ENCODE data around the gene SCGB1C1. TPM values are rescaled to one million over a fixed set of nuclear protein-coding genes. Genes with fewer than 3 reads are reported as not detected.
A peak's percentile ranks its signal among the peaks of the same experiment; 100 is the strongest.

SCGB1C1 gene
- total and polyA plus RNA-seq, 9 of the 15 experiments (the other 6 are each of a cell fraction or from before 2014, with no cell fraction given): not detected

GRCh38 chr11:206526-207207 is 13.8 kb downstream of the SCGB1C1 start (continued):
- TF ChIP-seq THRB (CRISPR knock-in tag; conservative IDR thresholded peaks at IDR 0.05): no peak
- no peak for TF ChIP-seq GATAD2B (IDR thresholded peaks at IDR 0.05; ENCODE audit: borderline replicate concordance)
- no peak for TF ChIP-seq CBFB (CRISPR knock-in tag; IDR thresholded peaks at IDR 0.05)
- TF ChIP-seq L3MBTL2 (IDR thresholded peaks at IDR 0.05): no peak
- no peak for TF ChIP-seq TEAD2 (tag; IDR thresholded peaks at IDR 0.05)
- no peak for TF ChIP-seq SIRT6 (IDR thresholded peaks at IDR 0.05; ENCODE audit: low read depth, low read length)
- no peak for TF ChIP-seq ZNF133 (CRISPR knock-in tag; IDR thresholded peaks at IDR 0.05)
- TF ChIP-seq REST (IDR thresholded peaks at IDR 0.05; ENCODE audit: borderline replicate concordance): no peak
- TF ChIP-seq REST (CRISPR knock-in tag; IDR thresholded peaks at IDR 0.05; ENCODE audit: low read depth): peak; percentile 42; the same call in 1 of the 2 replicates
- no peak for TF ChIP-seq HDGF (IDR thresholded peaks at IDR 0.05)
- no peak for TF ChIP-seq ETV6 (IDR thresholded peaks at IDR 0.05; ENCODE audit: borderline replicate concordance in 1 of 2, low read depth in 2 of 2, low read length in 1 of 2)
- no peak for TF ChIP-seq ETV6 (CRISPR knock-in tag; IDR thresholded peaks at IDR 0.05; ENCODE audit: borderline replicate concordance)
- TF ChIP-seq CC2D1A (IDR thresholded peaks at IDR 0.05): no peak
- TF ChIP-seq CEBPG (CRISPR knock-in tag; IDR thresholded peaks at IDR 0.05): no peak; the same call in 1 of the 2 replicates
- no peak for TF ChIP-seq CEBPG (tag; conservative IDR thresholded peaks at IDR 0.05 in 1 of 2, IDR thresholded peaks at IDR 0.05 in 1 of 2)
- TF ChIP-seq ELK1 (CRISPR knock-in tag; IDR thresholded peaks at IDR 0.05): no peak
- TF ChIP-seq SAFB (IDR thresholded peaks at IDR 0.05; ENCODE audit: borderline replicate concordance, low read depth, low read length): no peak
- TF ChIP-seq PPARD (CRISPR knock-in tag; IDR thresholded peaks at IDR 0.05): no peak
- peak; percentile 22; the same call in 1 of the 2 replicates for TF ChIP-seq PML (IDR thresholded peaks at IDR 0.05; ENCODE audit: low read length)
- no peak for TF ChIP-seq NR2C1 (IDR thresholded peaks at IDR 0.05)
- no peak for TF ChIP-seq NR2C1 (tag; IDR thresholded peaks at IDR 0.05)

Data from K562 (cell line).